Upper lobe of left lung (tissue), 4 donors: ENCODE results near the gene MSI2.

ENCODE experiments used
- POLR2A ChIP-seq, 4 donors: fragments of 450-650 bp; IDR thresholded peaks; one replicate each; pipeline ENCODE4 v1.5.1; 2016 to 2017; ENCODE audit warnings: antibody characterized with exemption in 4 of 4, mild to moderate bottlenecking in 2 of 4
- TF ChIP-seq, protein P1 (sequence below), 6 experiments: fragments of 450-650 bp in 4 of 6; fragments of 200-600 bp in 2 of 6; sonication (generic) in 2 of 6; IDR thresholded peaks; one replicate each; pipeline ENCODE4 v1.5.1; 2016 to 2019; ENCODE audit warnings: antibody characterized with exemption in 6 of 6

GRCh38 chr17:57375040-57375769 is 118.9 kb downstream of the MSI2 start:
- no peak for TF ChIP-seq POLR2A (IDR thresholded peaks at IDR 0.05)
- TF ChIP-seq, protein P1, sequence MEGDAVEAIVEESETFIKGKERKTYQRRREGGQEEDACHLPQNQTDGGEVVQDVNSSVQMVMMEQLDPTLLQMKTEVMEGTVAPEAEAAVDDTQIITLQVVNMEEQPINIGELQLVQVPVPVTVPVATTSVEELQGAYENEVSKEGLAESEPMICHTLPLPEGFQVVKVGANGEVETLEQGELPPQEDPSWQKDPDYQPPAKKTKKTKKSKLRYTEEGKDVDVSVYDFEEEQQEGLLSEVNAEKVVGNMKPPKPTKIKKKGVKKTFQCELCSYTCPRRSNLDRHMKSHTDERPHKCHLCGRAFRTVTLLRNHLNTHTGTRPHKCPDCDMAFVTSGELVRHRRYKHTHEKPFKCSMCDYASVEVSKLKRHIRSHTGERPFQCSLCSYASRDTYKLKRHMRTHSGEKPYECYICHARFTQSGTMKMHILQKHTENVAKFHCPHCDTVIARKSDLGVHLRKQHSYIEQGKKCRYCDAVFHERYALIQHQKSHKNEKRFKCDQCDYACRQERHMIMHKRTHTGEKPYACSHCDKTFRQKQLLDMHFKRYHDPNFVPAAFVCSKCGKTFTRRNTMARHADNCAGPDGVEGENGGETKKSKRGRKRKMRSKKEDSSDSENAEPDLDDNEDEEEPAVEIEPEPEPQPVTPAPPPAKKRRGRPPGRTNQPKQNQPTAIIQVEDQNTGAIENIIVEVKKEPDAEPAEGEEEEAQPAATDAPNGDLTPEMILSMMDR (IDR thresholded peaks at IDR 0.05) = no peak
